ENCODE results near the gene APBA2. TPM values are rescaled to one million over a fixed set of nuclear protein-coding genes. Genes with fewer than 3 reads are reported as not detected.

The APBA2 gene
- total RNA-seq, 1 donor from 2014 or later: 26.4 TPM

- H3K9me3 Mint-ChIP-seq (ENCODE audit: low read depth): peaks cover 4% of the 10 kb centered on the region
- DNase-seq (ENCODE audit: low spot score): no peak
- peaks cover 31% of the 10 kb centered on the region for H3K4me1 Mint-ChIP-seq (ENCODE audit: low read depth)
- no peak overlapping the region for H3K27ac Mint-ChIP-seq (ENCODE audit: unreplicated experiment)
- H3K4me3 Mint-ChIP-seq (ENCODE audit: unreplicated experiment): no peak overlapping the region
- no peaks in the 10 kb centered on the region for H3K36me3 Mint-ChIP-seq (ENCODE audit: low read depth)
- peak; percentile 54 for TF ChIP-seq CTCF (IDR thresholded peaks at IDR 0.05)
- H3K27me3 Mint-ChIP-seq (ENCODE audit: low read depth): no peaks in the 10 kb centered on the region
These were observed 103.6 kb downstream of the APBA2 start for GRCh38 chr15:28989239-28989830.

GRCh38 chr15:28989896-28990295 lies 104.1 kb downstream of the APBA2 start:
- Mint-ChIP-seq H3K9me3 (ENCODE audit: low read depth) (peaks cover 4% of the 10 kb centered on the region), H3K27me3 (ENCODE audit: low read depth) (no peaks in the 10 kb centered on the region), H3K36me3 (ENCODE audit: low read depth) (no peaks in the 10 kb centered on the region), H3K27ac (ENCODE audit: unreplicated experiment) (no peak overlapping the region), H3K4me1 (ENCODE audit: low read depth) (peaks cover 28% of the 10 kb centered on the region), H3K4me3 (ENCODE audit: unreplicated experiment) (no peak overlapping the region)
- no peak for TF ChIP-seq CTCF (IDR thresholded peaks at IDR 0.05)
- DNase-seq (ENCODE audit: low spot score): no peak

- H3K9me3 Mint-ChIP-seq (ENCODE audit: low read depth): peaks cover 4% of the 10 kb centered on the region
- H3K36me3 Mint-ChIP-seq (ENCODE audit: low read depth): no peaks in the 10 kb centered on the region
- no peak for TF ChIP-seq CTCF (IDR thresholded peaks at IDR 0.05)
- DNase-seq (ENCODE audit: low spot score): no peak
- no peak overlapping the region for H3K27ac Mint-ChIP-seq (ENCODE audit: unreplicated experiment)
- peaks cover 23% of the 10 kb centered on the region for H3K4me1 Mint-ChIP-seq (ENCODE audit: low read depth)
- no peaks in the 10 kb centered on the region for H3K27me3 Mint-ChIP-seq (ENCODE audit: low read depth)
- no peak overlapping the region for H3K4me3 Mint-ChIP-seq (ENCODE audit: unreplicated experiment)
These were observed 104.6 kb downstream of the APBA2 start for GRCh38 chr15:28990390-28990789.

- Mint-ChIP-seq H3K4me3 (ENCODE audit: unreplicated experiment) (no peak overlapping the region), H3K27me3 (ENCODE audit: low read depth) (no peaks in the 10 kb centered on the region), H3K36me3 (ENCODE audit: low read depth) (peaks cover 3% of the 10 kb centered on the region), H3K4me1 (ENCODE audit: low read depth) (peaks cover 16% of the 10 kb centered on the region), H3K9me3 (ENCODE audit: low read depth) (peaks cover 4% of the 10 kb centered on the region), H3K27ac (ENCODE audit: unreplicated experiment) (no peak overlapping the region)
- no peak for TF ChIP-seq CTCF (IDR thresholded peaks at IDR 0.05)
- no peak for DNase-seq (ENCODE audit: low spot score)
These were observed 105.7 kb downstream of the APBA2 start for GRCh38 chr15:28991236-28992171.

- Mint-ChIP-seq H3K4me1 (ENCODE audit: low read depth) (peaks cover 16% of the 10 kb centered on the region), H3K4me3 (ENCODE audit: unreplicated experiment) (no peak overlapping the region), H3K27me3 (ENCODE audit: low read depth) (no peaks in the 10 kb centered on the region), H3K27ac (ENCODE audit: unreplicated experiment) (peak overlapping the region; percentile 18), H3K36me3 (ENCODE audit: low read depth) (peaks cover 6% of the 10 kb centered on the region), H3K9me3 (ENCODE audit: low read depth) (peaks cover under 1% of the 10 kb centered on the region)
- TF ChIP-seq CTCF (IDR thresholded peaks at IDR 0.05): no peak
- no peak for DNase-seq (ENCODE audit: low spot score)
These were observed 106.6 kb downstream of the APBA2 start for GRCh38 chr15:28992336-28992864.

Measured in chondrocyte (in vitro differentiated cells).